ENCODE results near the gene ARHGEF37. TPM values are rescaled to one million over a fixed set of nuclear protein-coding genes. Genes with fewer than 3 reads are reported as not detected.

Gene ARHGEF37
- total RNA-seq, 1 experiment from 2014 or later, result 0.42 TPM

DNA sequence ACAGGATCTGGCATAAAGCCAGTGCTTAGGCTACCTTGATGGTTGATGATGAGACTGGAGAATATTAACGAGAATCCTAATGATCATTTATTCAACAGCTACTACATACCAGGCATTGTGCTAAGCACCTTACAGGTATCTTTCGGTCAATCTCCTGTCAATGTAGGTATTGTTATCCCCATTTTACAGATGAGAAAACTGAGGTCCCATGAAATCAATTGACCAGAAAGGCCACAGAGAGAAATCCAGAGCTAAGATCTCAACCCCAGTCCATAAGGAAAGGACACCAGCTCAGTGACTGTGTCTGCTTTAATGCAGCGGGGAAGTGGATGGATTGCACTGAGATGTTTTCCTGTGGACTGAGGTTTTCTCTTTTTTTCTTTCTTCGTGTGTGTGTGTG is 63.3 kb downstream of the ARHGEF37 start:
- Mint-ChIP-seq H3K9me3 (no peaks in the 10 kb centered on the region), H3K4me1 (peaks cover 6% of the 10 kb centered on the region in 2 experiments), H3K4me3 (no peak overlapping the region), H3K27ac (no peak overlapping the region), H3K36me3 (ENCODE audit: insufficient read depth in 1 of 3, low read depth in 3 of 3) (no peaks in the 10 kb centered on the region), H3K27me3 (ENCODE audit: low read depth) (peaks cover 3% of the 10 kb centered on the region)
- Histone ChIP-seq H4K5ac (ENCODE audit: insufficient read length, low read depth, low read length) (no peak overlapping the region), H3K79me2 (ENCODE audit: insufficient read depth, low read length) (no peaks in the 10 kb centered on the region), H3K9ac (ENCODE audit: extremely low read depth, insufficient read length, low read length) (no peak overlapping the region), H2AFZ (ENCODE audit: low read length) (no peak overlapping the region), H3K79me1 (ENCODE audit: insufficient read depth, low read depth, low read length, poor library complexity, severe bottlenecking) (no peaks in the 10 kb centered on the region), H3K56ac (ENCODE audit: insufficient read length, low read depth, low read length) (no peak overlapping the region), H3K18ac (ENCODE audit: insufficient read length, low read depth, low read length) (no peak overlapping the region), H2BK5ac (ENCODE audit: insufficient read length, low read length) (no peak overlapping the region), H3T11ph (ENCODE audit: low read length) (no peak overlapping the region), H3K4ac (ENCODE audit: low read depth, low read length) (no peak overlapping the region), H2BK15ac (ENCODE audit: low read depth, low read length) (no peak overlapping the region), H2BK120ac (ENCODE audit: low read depth, low read length, poor library complexity, severe bottlenecking) (no peak overlapping the region), H3K4me1 (ENCODE audit: insufficient read depth, low read length) (0 out of 2 replicates have a peak, but pooled peaks cover 2% of the 10 kb centered on the region), H2BK12ac (ENCODE audit: insufficient read length, low read depth, low read length) (no peak overlapping the region), H2BK20ac (ENCODE audit: low read depth, low read length, poor library complexity, severe bottlenecking) (no peak overlapping the region), H3K9me3 (ENCODE audit: control insufficient read depth, low read depth, low read length) (no peaks in the 10 kb centered on the region), H2AK5ac (ENCODE audit: insufficient read length, low read length) (no peak overlapping the region), H3K23me2 (ENCODE audit: insufficient read length, low read depth, low read length, poor library complexity, severe bottlenecking) (no peaks in the 10 kb centered on the region), H3K27ac (ENCODE audit: insufficient read length, low read depth, low read length) (no peak overlapping the region), H3K14ac (ENCODE audit: insufficient read depth, low read length) (no peak overlapping the region), H4K8ac (replicated peaks; ENCODE audit: insufficient read length, low read depth, low read length) (no peak overlapping the region), H4K91ac (ENCODE audit: insufficient read length, low read depth, low read length) (no peak overlapping the region), H3K27me3 (ENCODE audit: insufficient read depth, low read length) (no peaks in the 10 kb centered on the region), H3K4me2 (ENCODE audit: insufficient read depth, insufficient read length, low read length) (no peak overlapping the region), H4K20me1 (ENCODE audit: control insufficient read depth, insufficient read depth, insufficient read length) (peaks cover 2% of the 10 kb centered on the region), H3K23ac (ENCODE audit: insufficient read length, low read depth, low read length) (no peak overlapping the region)
- no peak for DNase-seq
- TF ChIP-seq, protein P1, sequence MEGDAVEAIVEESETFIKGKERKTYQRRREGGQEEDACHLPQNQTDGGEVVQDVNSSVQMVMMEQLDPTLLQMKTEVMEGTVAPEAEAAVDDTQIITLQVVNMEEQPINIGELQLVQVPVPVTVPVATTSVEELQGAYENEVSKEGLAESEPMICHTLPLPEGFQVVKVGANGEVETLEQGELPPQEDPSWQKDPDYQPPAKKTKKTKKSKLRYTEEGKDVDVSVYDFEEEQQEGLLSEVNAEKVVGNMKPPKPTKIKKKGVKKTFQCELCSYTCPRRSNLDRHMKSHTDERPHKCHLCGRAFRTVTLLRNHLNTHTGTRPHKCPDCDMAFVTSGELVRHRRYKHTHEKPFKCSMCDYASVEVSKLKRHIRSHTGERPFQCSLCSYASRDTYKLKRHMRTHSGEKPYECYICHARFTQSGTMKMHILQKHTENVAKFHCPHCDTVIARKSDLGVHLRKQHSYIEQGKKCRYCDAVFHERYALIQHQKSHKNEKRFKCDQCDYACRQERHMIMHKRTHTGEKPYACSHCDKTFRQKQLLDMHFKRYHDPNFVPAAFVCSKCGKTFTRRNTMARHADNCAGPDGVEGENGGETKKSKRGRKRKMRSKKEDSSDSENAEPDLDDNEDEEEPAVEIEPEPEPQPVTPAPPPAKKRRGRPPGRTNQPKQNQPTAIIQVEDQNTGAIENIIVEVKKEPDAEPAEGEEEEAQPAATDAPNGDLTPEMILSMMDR (conservative IDR thresholded peaks at IDR 0.05), result no peak
- no CpG with 5 or more reads among the region's 4 CpGs for WGBS (ENCODE audit: extremely low coverage, insufficient read length, low lambda C conversion rate)
